Suprapubic skin (tissue), 4 donors: ENCODE measurements around the gene FNBP1.

ENCODE experiments used
- POLR2A ChIP-seq, 2 donors: fragments of 450-650 bp; IDR thresholded peaks; one replicate each; pipeline ENCODE4 v1.6.1; 2017; ENCODE audit warnings: antibody characterized with exemption in 2 of 2, mild to moderate bottlenecking in 2 of 2, moderate library complexity in 2 of 2
- POLR2AphosphoS5 ChIP-seq, 3 donors: sonication (generic); formaldehyde crosslinking; IDR thresholded peaks; one replicate each; pipeline ENCODE4 v1.6.1; 2017; ENCODE audit warnings: antibody characterized with exemption in 3 of 3
- TF ChIP-seq, protein P1 (sequence below), 2 donors: fragments of 200-600 bp in 1 of 2; fragments of 450-650 bp in 1 of 2; sonication (generic) in 1 of 2; IDR thresholded peaks; one replicate each; pipeline ENCODE4 v1.5.1; 2016 to 2019; ENCODE audit warnings: antibody characterized with exemption in 2 of 2, mild to moderate bottlenecking in 1 of 2, moderate library complexity in 1 of 2

DNA sequence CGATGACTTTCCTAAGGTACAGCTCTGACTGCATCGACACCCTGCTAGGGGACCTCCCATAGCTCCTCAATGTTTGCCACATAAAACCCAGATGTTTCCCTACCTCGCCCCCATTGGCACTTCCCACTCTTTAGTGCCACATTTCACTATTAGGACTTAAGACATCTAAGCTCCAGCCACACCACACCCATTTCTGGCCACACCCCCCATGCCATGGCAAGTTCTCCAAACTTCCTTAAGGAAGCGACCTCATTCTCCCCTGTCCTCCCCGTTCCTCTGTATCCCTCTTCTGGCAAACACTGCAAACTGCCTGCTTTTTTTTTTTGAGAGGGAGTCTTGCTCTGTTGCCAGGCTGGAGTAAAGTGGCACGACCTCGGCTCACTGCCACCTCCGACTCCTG lies 144.8 kb downstream of the FNBP1 start:
- TF ChIP-seq POLR2A (IDR thresholded peaks at IDR 0.05), result no peak
- TF ChIP-seq, protein P1, sequence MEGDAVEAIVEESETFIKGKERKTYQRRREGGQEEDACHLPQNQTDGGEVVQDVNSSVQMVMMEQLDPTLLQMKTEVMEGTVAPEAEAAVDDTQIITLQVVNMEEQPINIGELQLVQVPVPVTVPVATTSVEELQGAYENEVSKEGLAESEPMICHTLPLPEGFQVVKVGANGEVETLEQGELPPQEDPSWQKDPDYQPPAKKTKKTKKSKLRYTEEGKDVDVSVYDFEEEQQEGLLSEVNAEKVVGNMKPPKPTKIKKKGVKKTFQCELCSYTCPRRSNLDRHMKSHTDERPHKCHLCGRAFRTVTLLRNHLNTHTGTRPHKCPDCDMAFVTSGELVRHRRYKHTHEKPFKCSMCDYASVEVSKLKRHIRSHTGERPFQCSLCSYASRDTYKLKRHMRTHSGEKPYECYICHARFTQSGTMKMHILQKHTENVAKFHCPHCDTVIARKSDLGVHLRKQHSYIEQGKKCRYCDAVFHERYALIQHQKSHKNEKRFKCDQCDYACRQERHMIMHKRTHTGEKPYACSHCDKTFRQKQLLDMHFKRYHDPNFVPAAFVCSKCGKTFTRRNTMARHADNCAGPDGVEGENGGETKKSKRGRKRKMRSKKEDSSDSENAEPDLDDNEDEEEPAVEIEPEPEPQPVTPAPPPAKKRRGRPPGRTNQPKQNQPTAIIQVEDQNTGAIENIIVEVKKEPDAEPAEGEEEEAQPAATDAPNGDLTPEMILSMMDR (IDR thresholded peaks at IDR 0.05), result no peak
- TF ChIP-seq POLR2AphosphoS5 (IDR thresholded peaks at IDR 0.05), result no peak
